K562 (cell line): ENCODE results near the gene COA3. TPM values are rescaled to one million over a fixed set of nuclear protein-coding genes. Genes with fewer than 3 reads are reported as not detected.
A peak's percentile ranks its signal among the peaks of the same experiment; 100 is the strongest.

ENCODE experiments used
- BRF1 ChIP-seq: IDR thresholded peaks from 3 replicates; pipeline ENCODE4 v1.6.1; 2011; ENCODE audit warnings: borderline replicate concordance, mild to moderate bottlenecking; ENCODE audit not compliant: insufficient read length; ENCODE audit errors: extremely low read depth
- ESRRA ChIP-seq: fragments of 450-650 bp; IDR thresholded peaks from 2 replicates; pipeline ENCODE4 v1.6.1; 2014; ENCODE audit warnings: low read depth, mild to moderate bottlenecking, moderate library complexity, borderline replicate concordance
- ETS2 ChIP-seq: IDR thresholded peaks from 2 replicates; pipeline ENCODE4 v1.6.1; 2016; ENCODE audit warnings: borderline replicate concordance, missing genetic modification characterization, mild to moderate bottlenecking, moderate library complexity, missing compliant biosample characterization; ENCODE audit not compliant: poor library complexity, severe bottlenecking
- GABPA ChIP-seq: fragments of 200-800 bp; sonication (Bioruptor generic); conservative IDR thresholded peaks from 2 replicates; pipeline ENCODE4 v1.6.1; 2016; ENCODE audit warnings: low read depth, missing genetic modification characterization, missing compliant biosample characterization
- HDAC2 ChIP-seq: fragments of 450-650 bp; IDR thresholded peaks from 2 replicates; pipeline ENCODE4 v1.6.1; 2016; ENCODE audit warnings: mild to moderate bottlenecking
- NELFE ChIP-seq: IDR thresholded peaks from 2 replicates; pipeline ENCODE4 v1.6.1; 2011; ENCODE audit warnings: mild to moderate bottlenecking; ENCODE audit not compliant: insufficient read depth, insufficient read length
- RNF2 ChIP-seq: sonication (generic); IDR thresholded peaks from 2 replicates; pipeline ENCODE4 v1.6.1; 2016
- RNF219 ChIP-seq: fragments of 250-450 bp; sonication (Bioruptor Pico); IDR thresholded peaks from 2 replicates; pipeline ENCODE4 v1.5.0; 2022; ENCODE audit warnings: mild to moderate bottlenecking
- SOX6 ChIP-seq: fragments of 450-650 bp; IDR thresholded peaks from 2 replicates; pipeline ENCODE4 v1.6.1; 2014; ENCODE audit warnings: mild to moderate bottlenecking
- SUPT5H ChIP-seq: fragments of 450-650 bp; IDR thresholded peaks from 2 replicates; pipeline ENCODE4 v1.6.1; 2016
- XRCC5 ChIP-seq: fragments of 200-400 bp; formaldehyde crosslinking; IDR thresholded peaks from 2 replicates; pipeline ENCODE4 v1.6.1; 2017; ENCODE audit warnings: low read depth, mild to moderate bottlenecking, low read length
- ZNF76 ChIP-seq: fragments of 250-450 bp; sonication (Bioruptor Pico); IDR thresholded peaks from 2 replicates; pipeline ENCODE4 v1.4.0; 2020; ENCODE audit warnings: mild to moderate bottlenecking, moderate library complexity, borderline replicate concordance
- polyA plus RNA-seq, 8 experiments: library from polyadenylated mRNA; depleted of rRNA in 4 of 8; stranded (reverse) in 5 of 8; unstranded in 3 of 8; fragments of >200 nt; fragmentation: Nextera tagmentation in 2 of 8; fragmentation: Illumina TruSeq in 1 of 8; extraction: Ambion mirVana in 2 of 8; extraction: Trizol in 1 of 8; gene quantifications; 2 replicates each; pipeline versions ENCODE4 v1.2.1 to v1.2.3, GENCODE V29; 2011 to 2014; ENCODE audit warnings: inconsistent platforms in 1 of 8, missing spikeins in 1 of 8
- total RNA-seq, 7 experiments: library from RNA; depleted of rRNA in 6 of 7; stranded (reverse); fragments of >200 nt in 6 of 7; fragmentation: Illumina TruSeq in 2 of 7; extraction: Trizol in 2 of 7; gene quantifications; 2 replicates each; pipeline versions ENCODE4 v1.2.1 to v1.2.3, GENCODE V29; 2011 to 2021; ENCODE audit warnings: low replicate concordance in 1 of 7
- TF ChIP-seq, protein P1 (sequence below): fragments of 250-450 bp; sonication (Bioruptor Pico); IDR thresholded peaks from 2 replicates; pipeline ENCODE4 v1.8.0; 2021; ENCODE audit warnings: moderate library complexity, mild to moderate bottlenecking, inconsistent platforms
- TF ChIP-seq, protein P2 (sequence below), 2 experiments: fragments of 450-650 bp; IDR thresholded peaks; 2 replicates each; pipeline ENCODE4 v1.6.1; 2016; ENCODE audit warnings: mild to moderate bottlenecking in 2 of 2, borderline replicate concordance in 1 of 2, low read depth in 1 of 2, moderate library complexity in 1 of 2

The COA3 gene
- total and polyA plus RNA-seq, 9 of the 15 experiments (the other 6 are each of a cell fraction or from before 2014, with no cell fraction given), result 49.6 to 153 (median 61.4) TPM

GRCh38 chr17:42832934-42833766, 34.6 kb upstream of the COA3 start, which contains the start of gene PSME3 (continued):
- TF ChIP-seq, protein P1, sequence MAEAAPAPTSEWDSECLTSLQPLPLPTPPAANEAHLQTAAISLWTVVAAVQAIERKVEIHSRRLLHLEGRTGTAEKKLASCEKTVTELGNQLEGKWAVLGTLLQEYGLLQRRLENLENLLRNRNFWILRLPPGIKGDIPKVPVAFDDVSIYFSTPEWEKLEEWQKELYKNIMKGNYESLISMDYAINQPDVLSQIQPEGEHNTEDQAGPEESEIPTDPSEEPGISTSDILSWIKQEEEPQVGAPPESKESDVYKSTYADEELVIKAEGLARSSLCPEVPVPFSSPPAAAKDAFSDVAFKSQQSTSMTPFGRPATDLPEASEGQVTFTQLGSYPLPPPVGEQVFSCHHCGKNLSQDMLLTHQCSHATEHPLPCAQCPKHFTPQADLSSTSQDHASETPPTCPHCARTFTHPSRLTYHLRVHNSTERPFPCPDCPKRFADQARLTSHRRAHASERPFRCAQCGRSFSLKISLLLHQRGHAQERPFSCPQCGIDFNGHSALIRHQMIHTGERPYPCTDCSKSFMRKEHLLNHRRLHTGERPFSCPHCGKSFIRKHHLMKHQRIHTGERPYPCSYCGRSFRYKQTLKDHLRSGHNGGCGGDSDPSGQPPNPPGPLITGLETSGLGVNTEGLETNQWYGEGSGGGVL, result no peak
- TF ChIP-seq XRCC5 (peak; percentile 41; the same call in 1 of the 2 replicates), BRF1 (no peak), SOX6 (0 out of 2 replicates have a peak, but pooled peaks have one; percentile 35), ESRRA (peak; percentile 84), RNF219 (no peak), NELFE (no peak), ETS2 (tag) (no peak), RNF2 (peak; percentile 45), SUPT5H (peak; percentile 95), HDAC2 (peak; percentile 100), ZNF76 (no peak), GABPA (peak; percentile 97)
- TF ChIP-seq, protein P2, sequence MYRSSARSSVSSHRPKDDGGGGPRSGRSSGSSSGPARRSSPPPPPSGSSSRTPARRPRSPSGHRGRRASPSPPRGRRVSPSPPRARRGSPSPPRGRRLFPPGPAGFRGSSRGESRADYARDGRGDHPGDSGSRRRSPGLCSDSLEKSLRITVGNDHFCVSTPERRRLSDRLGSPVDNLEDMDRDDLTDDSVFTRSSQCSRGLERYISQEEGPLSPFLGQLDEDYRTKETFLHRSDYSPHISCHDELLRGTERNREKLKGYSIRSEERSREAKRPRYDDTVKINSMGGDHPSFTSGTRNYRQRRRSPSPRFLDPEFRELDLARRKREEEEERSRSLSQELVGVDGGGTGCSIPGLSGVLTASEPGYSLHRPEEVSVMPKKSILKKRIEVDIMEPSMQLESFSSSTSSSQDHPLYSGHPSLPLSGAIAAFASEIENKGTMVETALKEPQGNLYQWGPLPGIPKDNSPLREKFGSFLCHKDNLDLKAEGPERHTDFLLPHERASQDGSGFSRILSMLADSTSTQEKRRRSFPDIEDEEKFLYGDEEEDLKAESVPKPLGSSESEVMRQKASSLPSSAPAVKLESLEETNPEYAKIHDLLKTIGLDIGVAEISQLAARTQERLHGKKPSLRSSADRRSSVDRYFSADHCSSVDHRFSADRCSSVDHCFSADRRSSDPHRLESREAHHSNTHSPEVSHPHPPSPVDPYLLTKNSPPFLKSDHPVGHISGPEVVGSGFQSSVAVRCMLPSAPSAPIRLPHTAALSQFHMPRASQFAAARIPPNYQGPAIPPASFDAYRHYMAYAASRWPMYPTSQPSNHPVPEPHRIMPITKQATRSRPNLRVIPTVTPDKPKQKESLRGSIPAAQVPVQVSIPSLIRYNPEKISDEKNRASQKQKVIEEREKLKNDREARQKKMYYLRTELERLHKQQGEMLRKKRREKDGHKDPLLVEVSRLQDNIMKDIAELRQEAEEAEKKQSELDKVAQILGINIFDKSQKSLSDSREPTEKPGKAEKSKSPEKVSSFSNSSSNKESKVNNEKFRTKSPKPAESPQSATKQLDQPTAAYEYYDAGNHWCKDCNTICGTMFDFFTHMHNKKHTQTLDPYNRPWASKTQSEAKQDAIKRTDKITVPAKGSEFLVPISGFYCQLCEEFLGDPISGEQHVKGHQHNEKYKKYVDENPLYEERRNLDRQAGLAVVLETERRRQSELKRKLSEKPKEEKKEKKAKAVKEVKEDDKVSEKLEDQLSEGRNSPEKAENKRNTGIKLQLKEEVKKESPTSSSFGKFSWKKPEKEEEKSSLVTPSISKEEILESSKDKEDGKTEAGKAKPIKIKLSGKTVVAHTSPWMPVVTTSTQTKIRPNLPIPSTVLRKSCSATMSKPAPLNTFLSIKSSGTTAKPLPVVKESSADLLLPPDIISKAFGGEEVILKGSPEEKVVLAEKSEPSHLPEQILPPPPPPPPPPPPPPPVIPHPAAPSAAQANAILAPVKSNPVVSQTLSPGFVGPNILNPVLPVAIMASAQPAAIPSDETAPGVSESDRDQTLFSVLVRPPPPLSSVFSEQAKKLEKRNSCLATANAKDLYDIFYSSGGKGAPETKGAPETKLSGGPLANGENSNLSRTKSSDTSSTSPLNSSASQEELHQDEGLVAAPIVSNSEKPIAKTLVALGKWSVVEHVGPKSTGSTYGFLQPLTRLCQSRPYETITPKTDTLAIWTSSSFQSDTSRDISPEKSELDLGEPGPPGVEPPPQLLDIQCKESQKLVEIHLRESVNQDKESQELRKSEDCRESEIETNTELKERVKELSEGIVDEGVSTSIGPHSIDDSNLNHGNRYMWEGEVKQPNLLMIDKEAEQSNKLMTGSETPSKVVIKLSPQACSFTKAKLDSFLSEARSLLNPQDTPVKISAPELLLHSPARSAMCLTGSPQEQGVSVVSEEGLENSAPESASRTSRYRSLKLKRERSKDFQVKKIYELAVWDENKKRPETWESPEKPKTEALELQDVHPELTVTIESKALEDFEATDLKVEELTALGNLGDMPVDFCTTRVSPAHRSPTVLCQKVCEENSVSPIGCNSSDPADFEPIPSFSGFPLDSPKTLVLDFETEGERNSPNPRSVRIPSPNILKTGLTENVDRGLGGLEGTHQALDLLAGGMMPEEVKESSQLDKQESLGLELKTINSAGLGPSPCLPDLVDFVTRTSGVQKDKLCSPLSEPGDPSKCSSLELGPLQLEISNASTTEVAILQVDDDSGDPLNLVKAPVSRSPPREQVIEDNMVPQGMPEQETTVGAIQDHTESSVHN (IDR thresholded peaks at IDR 0.05; ENCODE audit: borderline replicate concordance in 1 of 2, low read depth in 1 of 2), result 0 out of 4 replicates have a peak, but pooled peaks of 1 of the 2 experiments have one; percentile 24
